LNCaP clone FGC (cell line): Measurements from ENCODE around the gene SYNC.
"Not testable (repeated sequence)": the region's sequence is repeated elsewhere in the genome, so short reads cannot be mapped to it uniquely, and the experiment has no call there.

ENCODE experiments used
- DNase-seq: peaks from one replicate; pipeline ENCODE4 v3.0.0-alpha.2; 2011; ENCODE audit warnings: low read depth
- H3K4me3 ChIP-seq: 2 replicates; pipeline ENCODE4 v1.5.1; 2011; ENCODE audit warnings: mild to moderate bottlenecking, low read depth, low read length, control low read depth
- CTCF ChIP-seq: IDR thresholded peaks from 2 replicates; pipeline ENCODE4 v1.5.1; 2012; ENCODE audit warnings: mild to moderate bottlenecking; ENCODE audit not compliant: control insufficient read depth, insufficient read depth; ENCODE audit errors: extremely low read depth

Gene SYNC

GRCh38 chr1:32650248-32650751 lies 52.3 kb downstream of the SYNC start, which contains the start of gene ZBTB8OS:
ZBTB8OS (minus strand) TSS chr1:32650550; CDS start chr1:32650529, 21 bp downstream.
- no peak for TF ChIP-seq CTCF
- DNase-seq, result peak; percentile 86
- peak within 1 kb of the TSS; percentile 88 for H3K4me3 ChIP-seq

GRCh38 chr1:32647308-32648134 lies 55.0 kb downstream of the SYNC start:
- no peak for DNase-seq
- H3K4me3 ChIP-seq, result no peak overlapping the region
- no peak for TF ChIP-seq CTCF

GRCh38 chr1:32644426-32644825 lies 58.1 kb downstream of the SYNC start:
- TF ChIP-seq CTCF, result no peak
- DNase-seq, result no peak
- H3K4me3 ChIP-seq, result no peak overlapping the region

GRCh38 chr1:32642292-32642827 lies 60.2 kb downstream of the SYNC start:
- DNase-seq, H3K4me3 ChIP-seq: not testable (repeated sequence)

GRCh38 chr1:32639489-32640075 lies 63.0 kb downstream of the SYNC start:
- no peak for DNase-seq
- H3K4me3 ChIP-seq, result no peak overlapping the region
- no peak for TF ChIP-seq CTCF

- H3K4me3 ChIP-seq, result no peak overlapping the region
- DNase-seq, result no peak
- no peak for TF ChIP-seq CTCF
Measured at GRCh38 chr1:32636914-32637645, 65.5 kb downstream of the SYNC start.
